Measurements from ENCODE around the gene TRMO. TPM values are rescaled to one million over a fixed set of nuclear protein-coding genes. Genes with fewer than 3 reads are reported as not detected.
"Not testable (repeated sequence)": the region's sequence is repeated elsewhere in the genome, so short reads cannot be mapped to it uniquely, and the experiment has no call there.

TRMO gene
- total RNA-seq, result 26.3 and 27.6 TPM in 2 replicates

GRCh38 chr9:97921959-97922724 is at the start of gene TRMO:
TRMO (minus strand) TSS chr9:97922500; CDS start chr9:97922493, 7 bp downstream.
- intact Hi-C loops (cut with micrococcal nuclease), result loop anchor here (1.0 to 10.0 kb wide), 11 partner anchors 17 to 873 kb away; partner anchors contain the start of genes ANKS6, ANP32B, HEMGN and NCBP1

GRCh38 chr9:97970165-97970564 is 47.9 kb upstream of the TRMO start:
- intact Hi-C loops (cut with micrococcal nuclease), result no loop called here

GRCh38 chr9:97969014-97969413 is 46.7 kb upstream of the TRMO start:
- intact Hi-C loops (cut with micrococcal nuclease), result no loop called here

GRCh38 chr9:97966493-97966892 is 44.2 kb upstream of the TRMO start:
- intact Hi-C loops (cut with micrococcal nuclease), result no loop called here

GRCh38 chr9:97964901-97965300 is 42.6 kb upstream of the TRMO start:
- intact Hi-C loops (cut with micrococcal nuclease), result no loop called here

- intact Hi-C loops (cut with micrococcal nuclease), result no loop called here
Measured at GRCh38 chr9:97963232-97963631, 40.9 kb upstream of the TRMO start.

GRCh38 chr9:97962575-97962974 is 40.3 kb upstream of the TRMO start:
- intact Hi-C loops (cut with micrococcal nuclease), result no loop called here

- intact Hi-C loops (cut with micrococcal nuclease), result no loop called here
Measured at GRCh38 chr9:97962136-97962535, 39.8 kb upstream of the TRMO start.

GRCh38 chr9:97961361-97961760 is 39.1 kb upstream of the TRMO start:
- intact Hi-C loops (cut with micrococcal nuclease), result no loop called here

- intact Hi-C loops (cut with micrococcal nuclease), result not testable (repeated sequence)
Measured at GRCh38 chr9:97960678-97961328, 38.5 kb upstream of the TRMO start.

GRCh38 chr9:97959585-97959984 is 37.3 kb upstream of the TRMO start:
- intact Hi-C loops (cut with micrococcal nuclease), result no loop called here

- intact Hi-C loops (cut with micrococcal nuclease), result no loop called here
Measured at GRCh38 chr9:97958812-97959511, 36.7 kb upstream of the TRMO start.

GRCh38 chr9:97956331-97956730 is 34.0 kb upstream of the TRMO start:
- intact Hi-C loops (cut with micrococcal nuclease), result no loop called here

GRCh38 chr9:97954550-97954989 is 32.3 kb upstream of the TRMO start:
- intact Hi-C loops (cut with micrococcal nuclease), result loop anchor here (1.0 to 5.0 kb wide), 4 partner anchors 16 to 244 kb away; partner anchors contain the start of gene HEMGN

GRCh38 chr9:97950873-97951272 is 28.6 kb upstream of the TRMO start:
- intact Hi-C loops (cut with micrococcal nuclease), result loop anchor here (5.0 kb wide), 1 partner anchor 59 kb away; no protein-coding TSS in a partner anchor

GRCh38 chr9:97947094-97947493 is 24.8 kb upstream of the TRMO start:
- intact Hi-C loops (cut with micrococcal nuclease), result not testable (repeated sequence)

- intact Hi-C loops (cut with micrococcal nuclease), result not testable (repeated sequence)
Measured at GRCh38 chr9:97945470-97945869, 23.2 kb upstream of the TRMO start.

- intact Hi-C loops (cut with micrococcal nuclease), result no loop called here
Measured at GRCh38 chr9:97944612-97945011, 22.3 kb upstream of the TRMO start.

- intact Hi-C loops (cut with micrococcal nuclease), result no loop called here
Measured at GRCh38 chr9:97943308-97943855, 21.1 kb upstream of the TRMO start.

- intact Hi-C loops (cut with micrococcal nuclease), result no loop called here
Measured at GRCh38 chr9:97941323-97941722, 19.0 kb upstream of the TRMO start.

- intact Hi-C loops (cut with micrococcal nuclease), result no loop called here
Measured at GRCh38 chr9:97940741-97941140, 18.4 kb upstream of the TRMO start.

GRCh38 chr9:97940233-97940632 is 17.9 kb upstream of the TRMO start:
- intact Hi-C loops (cut with micrococcal nuclease), result no loop called here
